MM.1S (cell line): Measurements from ENCODE around the gene ARHGAP11A.

Experiments
- DNase-seq: peaks from one replicate; pipeline ENCODE4 v3.0.0-alpha.2; 2015
- H2AFZ ChIP-seq: fragments of 300-600 bp; sonication (generic); 2 replicates; pipeline ENCODE4 v1.6.0; 2016; ENCODE audit warnings: antibody characterized with exemption, low read length
- H3F3A ChIP-seq: fragments of 300-600 bp; sonication (generic); 2 replicates; pipeline ENCODE4 v1.6.1; 2016; ENCODE audit warnings: mild to moderate bottlenecking, antibody characterized with exemption, low read length, moderate library complexity, mixed read lengths; ENCODE audit not compliant: insufficient read depth
- H3K27ac ChIP-seq: fragments of 300-600 bp; sonication (generic); 2 replicates; pipeline ENCODE4 v1.5.1; 2016; ENCODE audit warnings: mild to moderate bottlenecking, low read length
- H3K27me3 ChIP-seq: fragments of 300-600 bp; sonication (generic); replicated peaks from 2 replicates; pipeline ENCODE4 v1.6.0; 2016; ENCODE audit warnings: low read length; ENCODE audit not compliant: insufficient read depth
- H3K36me3 ChIP-seq: fragments of 300-600 bp; sonication (generic); replicated peaks from 2 replicates; pipeline ENCODE4 v1.6.1; 2016; ENCODE audit warnings: mild to moderate bottlenecking, low read length, mixed read lengths; ENCODE audit not compliant: insufficient read depth
- H3K4me1 ChIP-seq: fragments of 300-600 bp; sonication (generic); 2 replicates; pipeline ENCODE4 v1.6.1; 2016; ENCODE audit warnings: low read length, mixed read lengths
- H3K4me2 ChIP-seq: fragments of 300-600 bp; sonication (generic); 2 replicates; pipeline ENCODE4 v1.6.0; 2016; ENCODE audit warnings: low read depth, low read length
- H3K4me3 ChIP-seq: fragments of 300-600 bp; sonication (generic); 2 replicates; pipeline ENCODE4 v1.5.1; 2016; ENCODE audit warnings: low read length, mixed read lengths
- H3K79me2 ChIP-seq: fragments of 300-600 bp; sonication (generic); 2 replicates; pipeline ENCODE4 v1.6.1; 2016; ENCODE audit warnings: mixed run types, low read length, mixed read lengths
- H3K9ac ChIP-seq: fragments of 300-600 bp; sonication (generic); 2 replicates; pipeline ENCODE4 v1.6.1; 2016; ENCODE audit warnings: low read length, mixed read lengths
- H3K9me2 ChIP-seq: fragments of 300-600 bp; sonication (generic); replicated peaks from 2 replicates; pipeline ENCODE4 v1.6.1; 2016; ENCODE audit warnings: mild to moderate bottlenecking, low read length, mixed read lengths; ENCODE audit not compliant: insufficient read depth
- H3K9me3 ChIP-seq: fragments of 300-600 bp; sonication (generic); replicated peaks from 2 replicates; pipeline ENCODE4 v1.6.1; 2016; ENCODE audit warnings: mild to moderate bottlenecking, low read length, mixed read lengths; ENCODE audit not compliant: insufficient read depth
- H4K20me1 ChIP-seq: fragments of 300-600 bp; sonication (generic); 2 replicates; pipeline ENCODE4 v1.6.1; 2016; ENCODE audit warnings: mild to moderate bottlenecking, low read length, moderate library complexity, mixed read lengths; ENCODE audit not compliant: insufficient read depth
- EZH2 ChIP-seq: fragments of 300-600 bp; sonication (generic); optimal IDR thresholded peaks from 2 replicates; pipeline ENCODE3; 2017; ENCODE audit warnings: low read depth, mild to moderate bottlenecking, antibody characterized with exemption, low read length, mixed read lengths
- EZH2phosphoT487 ChIP-seq: fragments of 300-600 bp; sonication (generic); IDR thresholded peaks from 2 replicates; pipeline ENCODE4 v1.6.1; 2018; ENCODE audit warnings: antibody characterized with exemption, low read length
- TF ChIP-seq, protein P1 (sequence below): fragments of 300-600 bp; sonication (generic); IDR thresholded peaks from 2 replicates; pipeline ENCODE4 v1.5.1; 2016; ENCODE audit warnings: antibody characterized with exemption, low read length, mixed read lengths

Gene ARHGAP11A

DNA sequence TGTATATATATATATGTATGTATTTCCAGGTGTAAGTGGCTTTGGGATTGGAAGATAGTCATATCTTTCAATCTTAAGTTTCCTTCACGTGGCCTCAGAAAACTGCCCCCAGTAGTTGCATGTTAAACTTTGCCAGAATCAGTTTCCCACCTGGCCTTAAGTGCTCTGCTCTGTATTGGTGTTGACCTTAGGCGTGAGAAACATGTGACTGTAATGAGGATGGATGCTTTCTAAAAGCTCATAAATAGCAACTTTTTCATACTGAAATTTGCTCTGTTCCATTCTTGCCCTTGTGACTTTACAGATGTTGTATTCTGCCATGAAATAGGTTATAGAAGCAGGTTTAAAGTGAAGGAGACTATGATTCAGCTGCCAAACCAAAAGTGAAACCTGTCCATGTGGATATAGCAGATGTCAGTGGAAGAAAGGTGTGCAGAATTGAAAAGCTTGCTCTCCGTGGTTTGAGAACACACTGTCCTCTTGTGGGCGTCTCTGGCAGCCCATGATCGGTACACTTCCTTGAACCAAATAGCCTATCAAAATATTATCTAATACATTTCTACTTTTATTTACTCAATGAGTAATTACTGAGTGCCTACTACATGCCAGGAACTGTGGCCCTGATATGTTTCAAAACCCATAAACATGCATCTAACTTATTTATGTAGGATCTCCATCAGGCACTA is 42.0 kb downstream of the ARHGAP11A start:
- no peaks in the 10 kb centered on the region for H3K9me3 ChIP-seq
- peak overlapping the region; percentile 84 for H3K4me2 ChIP-seq
- peak overlapping the region; percentile 79 for H3K27ac ChIP-seq
- H3F3A ChIP-seq = peaks cover 14% of the 10 kb centered on the region
- no peaks in the 10 kb centered on the region for H3K27me3 ChIP-seq
- H4K20me1 ChIP-seq = no peaks in the 10 kb centered on the region
- no peaks in the 10 kb centered on the region for H3K9me2 ChIP-seq
- 0 out of 2 replicates have a peak, but pooled peaks cover 7% of the 10 kb centered on the region for H3K36me3 ChIP-seq
- H3K4me1 ChIP-seq = peaks cover 15% of the 10 kb centered on the region
- DNase-seq = peak; percentile 90
- H3K79me2 ChIP-seq = no peaks in the 10 kb centered on the region
- no peak for TF ChIP-seq EZH2phosphoT487
- TF ChIP-seq, protein P1, sequence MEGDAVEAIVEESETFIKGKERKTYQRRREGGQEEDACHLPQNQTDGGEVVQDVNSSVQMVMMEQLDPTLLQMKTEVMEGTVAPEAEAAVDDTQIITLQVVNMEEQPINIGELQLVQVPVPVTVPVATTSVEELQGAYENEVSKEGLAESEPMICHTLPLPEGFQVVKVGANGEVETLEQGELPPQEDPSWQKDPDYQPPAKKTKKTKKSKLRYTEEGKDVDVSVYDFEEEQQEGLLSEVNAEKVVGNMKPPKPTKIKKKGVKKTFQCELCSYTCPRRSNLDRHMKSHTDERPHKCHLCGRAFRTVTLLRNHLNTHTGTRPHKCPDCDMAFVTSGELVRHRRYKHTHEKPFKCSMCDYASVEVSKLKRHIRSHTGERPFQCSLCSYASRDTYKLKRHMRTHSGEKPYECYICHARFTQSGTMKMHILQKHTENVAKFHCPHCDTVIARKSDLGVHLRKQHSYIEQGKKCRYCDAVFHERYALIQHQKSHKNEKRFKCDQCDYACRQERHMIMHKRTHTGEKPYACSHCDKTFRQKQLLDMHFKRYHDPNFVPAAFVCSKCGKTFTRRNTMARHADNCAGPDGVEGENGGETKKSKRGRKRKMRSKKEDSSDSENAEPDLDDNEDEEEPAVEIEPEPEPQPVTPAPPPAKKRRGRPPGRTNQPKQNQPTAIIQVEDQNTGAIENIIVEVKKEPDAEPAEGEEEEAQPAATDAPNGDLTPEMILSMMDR = peak; percentile 79
- no peak for TF ChIP-seq EZH2
- H2AFZ ChIP-seq = peak overlapping the region; percentile 39
- peak overlapping the region; percentile 39; the same call in 1 of the 2 replicates for H3K9ac ChIP-seq
- peak overlapping the region; percentile 45 for H3K4me3 ChIP-seq

DNA sequence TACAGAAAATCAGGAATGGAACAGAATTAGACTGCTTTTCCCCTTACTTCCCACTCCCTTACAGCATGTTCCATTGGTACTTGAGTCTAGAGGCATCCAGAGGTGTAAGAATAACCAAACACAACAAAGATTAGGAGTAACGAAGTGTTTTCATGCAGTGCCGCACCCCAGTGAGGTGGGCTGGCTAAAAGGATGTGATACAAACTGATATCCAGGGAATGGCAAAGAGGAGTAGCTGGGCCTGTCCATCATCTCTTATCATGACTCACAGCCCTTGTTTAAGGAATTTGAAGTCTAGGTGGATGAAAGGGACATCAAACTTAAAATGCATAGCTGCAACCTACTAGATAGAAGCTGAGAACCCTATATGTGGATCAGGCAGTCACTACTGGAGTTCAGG is 42.6 kb downstream of the ARHGAP11A start:
- DNase-seq = no peak
- no peaks in the 10 kb centered on the region for H4K20me1 ChIP-seq
- 0 out of 2 replicates have a peak, but pooled peaks cover 7% of the 10 kb centered on the region for H3K36me3 ChIP-seq
- H2AFZ ChIP-seq = peak overlapping the region; percentile 34
- no peaks in the 10 kb centered on the region for H3K9me2 ChIP-seq
- TF ChIP-seq, protein P1 = no peak
- TF ChIP-seq EZH2phosphoT487 = no peak
- H3K27me3 ChIP-seq = no peaks in the 10 kb centered on the region
- H3K27ac ChIP-seq = peak overlapping the region; percentile 79; the same call in 1 of the 2 replicates
- peaks cover 15% of the 10 kb centered on the region for H3K4me1 ChIP-seq
- H3K4me3 ChIP-seq = no peak overlapping the region
- peak overlapping the region; percentile 84 for H3K4me2 ChIP-seq
- peaks cover 14% of the 10 kb centered on the region for H3F3A ChIP-seq
- H3K9me3 ChIP-seq = no peaks in the 10 kb centered on the region
- H3K9ac ChIP-seq = no peak overlapping the region
- H3K79me2 ChIP-seq = no peaks in the 10 kb centered on the region

- Histone ChIP-seq H4K20me1 (no peaks in the 10 kb centered on the region), H3K79me2 (no peaks in the 10 kb centered on the region), H3K9ac (no peak overlapping the region), H3K4me3 (no peak overlapping the region), H3K9me2 (no peaks in the 10 kb centered on the region), H3K9me3 (no peaks in the 10 kb centered on the region), H3K36me3 (0 out of 2 replicates have a peak, but pooled peaks cover 3% of the 10 kb centered on the region), H3K27ac (no peak overlapping the region), H3K4me2 (no peak overlapping the region), H2AFZ (no peak overlapping the region), H3F3A (peaks cover 14% of the 10 kb centered on the region), H3K4me1 (peaks cover 15% of the 10 kb centered on the region), H3K27me3 (no peaks in the 10 kb centered on the region)
- TF ChIP-seq EZH2 = no peak
- TF ChIP-seq, protein P1 = no peak
- TF ChIP-seq EZH2phosphoT487 = no peak
- DNase-seq = no peak
Measured at GRCh38 chr15:32659340-32660155, 44.2 kb downstream of the ARHGAP11A start.
